ENCODE measurements around the gene ASPHD1.

DNA sequence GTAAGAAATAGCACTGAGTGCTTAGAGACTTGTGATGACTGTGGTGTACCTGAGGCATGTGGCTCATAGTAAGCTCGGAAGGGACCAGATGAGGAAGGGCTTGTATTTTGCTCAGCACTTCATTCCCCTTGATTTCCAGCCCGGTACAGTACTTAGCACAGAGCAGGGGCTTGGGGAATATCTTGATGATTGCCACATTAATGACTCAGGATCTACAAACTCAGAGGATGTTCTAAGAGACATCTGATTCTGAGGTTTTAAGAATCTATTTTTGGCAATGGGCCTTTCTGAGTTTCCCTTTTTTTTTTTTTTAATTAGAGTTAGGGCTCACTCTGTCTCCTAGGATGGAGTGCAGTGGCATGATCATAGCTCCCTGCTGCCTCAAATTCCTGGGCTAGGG is 9.1 kb downstream of the ASPHD1 start:
- no peak for TF ChIP-seq TAF1 (IDR thresholded peaks at IDR 0.05; ENCODE audit: borderline replicate concordance, insufficient read depth, low read length)
- TF ChIP-seq POLR2AphosphoS5 (IDR thresholded peaks at IDR 0.05; ENCODE audit: low read depth, low read length): no peak
- TF ChIP-seq SIN3A (IDR thresholded peaks at IDR 0.05; ENCODE audit: borderline replicate concordance, insufficient read depth, low read length): no peak
- TF ChIP-seq REST (IDR thresholded peaks at IDR 0.05; ENCODE audit: insufficient read depth in 1 of 2, low read depth in 2 of 2, low read length in 2 of 2): no peak

Data from PFSK-1 (cell line).